GM23338 (cell line): ENCODE results near the gene SH3GL3. TPM values are rescaled to one million over a fixed set of nuclear protein-coding genes. Genes with fewer than 3 reads are reported as not detected.

Experiments used
- ATAC-seq: fragments of 200-7000 bp; cut with Tn5 transposase; 3 replicates; pipeline ENCODE4 v1.9.1; 2020
- DNase-seq: peaks from one replicate; pipeline ENCODE4 v3.0.0-alpha.2; 2015; ENCODE audit warnings: low spot score
- H2AFZ ChIP-seq: fragments of 200-600 bp; sonication (generic); 2 replicates; pipeline ENCODE4 v1.8.0; 2016; ENCODE audit warnings: antibody characterized with exemption, mild to moderate bottlenecking, moderate library complexity
- H3F3A ChIP-seq: fragments of 200-600 bp; sonication (generic); replicated peaks from 2 replicates; pipeline ENCODE4 v1.8.0; 2017; ENCODE audit warnings: antibody characterized with exemption, mixed run types, low read depth
- H3K27ac ChIP-seq: fragments of 200-600 bp; sonication (generic); 2 replicates; pipeline ENCODE4 v1.6.1; 2016; ENCODE audit warnings: low read depth
- H3K27me3 ChIP-seq: fragments of 200-600 bp; sonication (generic); 2 replicates; pipeline ENCODE4 v1.8.0; 2016; ENCODE audit warnings: mild to moderate bottlenecking, mixed run types, moderate library complexity; ENCODE audit not compliant: insufficient read depth
- H3K36me3 ChIP-seq: fragments of 200-600 bp; sonication (generic); 2 replicates; pipeline ENCODE4 v1.8.0; 2016; ENCODE audit warnings: mild to moderate bottlenecking; ENCODE audit not compliant: insufficient read depth
- H3K4me1 ChIP-seq: fragments of 200-600 bp; sonication (generic); 2 replicates; pipeline ENCODE4 v1.8.0; 2016; ENCODE audit warnings: mild to moderate bottlenecking, moderate library complexity; ENCODE audit not compliant: insufficient read depth
- H3K4me2 ChIP-seq: fragments of 200-600 bp; sonication (generic); 2 replicates; pipeline ENCODE4 v1.7.1; 2017; ENCODE audit warnings: mixed run types
- H3K4me3 ChIP-seq: fragments of 200-600 bp; sonication (generic); 2 replicates; pipeline ENCODE4 v1.6.1; 2016; ENCODE audit warnings: mixed run types
- H3K79me2 ChIP-seq: fragments of 200-600 bp; sonication (generic); replicated peaks from 2 replicates; pipeline ENCODE4 v1.8.0; 2017; ENCODE audit warnings: mild to moderate bottlenecking; ENCODE audit not compliant: insufficient read depth
- H3K9me2 ChIP-seq: fragments of 200-600 bp; sonication (generic); 2 replicates; pipeline ENCODE4 v1.8.0; 2017; ENCODE audit not compliant: insufficient read depth
- H4K20me1 ChIP-seq: fragments of 200-600 bp; sonication (generic); replicated peaks from 2 replicates; pipeline ENCODE4 v1.8.0; 2017; ENCODE audit warnings: mild to moderate bottlenecking; ENCODE audit not compliant: insufficient read depth
- H3K27ac Mint-ChIP-seq: 2 replicates; pipeline ENCODE4 v1.8.0; 2020; ENCODE audit warnings: inconsistent platforms, mild to moderate bottlenecking, moderate library complexity, mixed read lengths
- H3K27me3 Mint-ChIP-seq: 3 replicates; pipeline ENCODE4 v1.8.0; 2022; ENCODE audit warnings: low read depth, mild to moderate bottlenecking, moderate library complexity, mixed read lengths, inconsistent platforms; ENCODE audit not compliant: insufficient read depth, poor library complexity
- H3K36me3 Mint-ChIP-seq: 3 replicates; pipeline ENCODE4 v1.8.0; 2021; ENCODE audit warnings: low read depth, mild to moderate bottlenecking, inconsistent platforms, moderate library complexity, mixed read lengths
- H3K4me1 Mint-ChIP-seq: 3 replicates; pipeline ENCODE4 v1.8.0; 2020; ENCODE audit warnings: mild to moderate bottlenecking, inconsistent platforms, mixed read lengths
- H3K4me3 Mint-ChIP-seq: 3 replicates; pipeline ENCODE4 v1.8.0; 2021; ENCODE audit warnings: moderate library complexity, mild to moderate bottlenecking, inconsistent platforms, mixed read lengths
- H3K9me3 Mint-ChIP-seq: 3 replicates; pipeline ENCODE4 v1.8.0; 2020; ENCODE audit warnings: moderate library complexity, mild to moderate bottlenecking, inconsistent platforms, mixed read lengths
- CREB1 ChIP-seq: fragments of 250-450 bp; sonication (Bioruptor Pico); IDR thresholded peaks from 2 replicates; pipeline ENCODE4 v1.5.0; 2020; ENCODE audit warnings: low read depth, mild to moderate bottlenecking, moderate library complexity
- EZH2 ChIP-seq: fragments of 200-600 bp; sonication (generic); IDR thresholded peaks from one replicate; pipeline ENCODE4 v1.8.0; 2017; ENCODE audit warnings: antibody characterized with exemption, mild to moderate bottlenecking, low read depth; ENCODE audit not compliant: unreplicated experiment
- EZH2phosphoT487 ChIP-seq: fragments of 200-600 bp; sonication (generic); IDR thresholded peaks from one replicate; pipeline ENCODE4 v1.8.1; 2018; ENCODE audit warnings: antibody characterized with exemption; ENCODE audit not compliant: unreplicated experiment
- NANOG ChIP-seq: IDR thresholded peaks from 2 replicates; pipeline ENCODE4 v1.6.1; 2016; ENCODE audit warnings: antibody characterized with exemption, borderline replicate concordance
- REST ChIP-seq: IDR thresholded peaks from one replicate; pipeline ENCODE4 v1.6.1; 2018; ENCODE audit warnings: antibody characterized with exemption; ENCODE audit not compliant: unreplicated experiment
- STAT1 ChIP-seq: IDR thresholded peaks from one replicate; pipeline ENCODE4 v1.6.1; 2016; ENCODE audit warnings: antibody characterized with exemption; ENCODE audit not compliant: unreplicated experiment
- ZNF114 ChIP-seq: fragments of 250-450 bp; sonication (Bioruptor Pico); IDR thresholded peaks from 2 replicates; pipeline ENCODE4 v1.5.0; 2020; ENCODE audit warnings: mild to moderate bottlenecking, moderate library complexity
- ZNF331 ChIP-seq: fragments of 250-450 bp; sonication (Bioruptor Pico); IDR thresholded peaks from 2 replicates; pipeline ENCODE4 v1.5.0; 2020; ENCODE audit warnings: low read depth, mild to moderate bottlenecking, moderate library complexity
- ZNF462 ChIP-seq: fragments of 250-450 bp; sonication (Bioruptor Pico); IDR thresholded peaks from 2 replicates; pipeline ENCODE4 v1.5.0; 2020; ENCODE audit warnings: mild to moderate bottlenecking, moderate library complexity
- polyA plus RNA-seq: library from polyadenylated mRNA; unstranded; fragments of >200 nt; fragmentation: Nextera tagmentation; extraction: Ambion mirVana; gene quantifications from 2 replicates; pipeline ENCODE4 v1.2.1, GENCODE V29; 2016
- total RNA-seq: library from RNA; depleted of rRNA; stranded (reverse); fragments of >200 nt; shearing (Covaris generic); gene quantifications from 2 replicates; pipeline ENCODE4 v1.2.3, GENCODE V29; 2014

SH3GL3 gene
- total and polyA plus RNA-seq, 2 experiments from 2014 or later, result 15.9 to 21.1 TPM

GRCh38 chr15:83654379-83655236 lies 207.5 kb downstream of the SH3GL3 start:
- H3K9me2 ChIP-seq, result 0 out of 2 replicates have a peak, but pooled peaks cover 7% of the 10 kb centered on the region
- H4K20me1 ChIP-seq, result no peaks in the 10 kb centered on the region
- Mint-ChIP-seq H3K4me1 (peaks cover 19% of the 10 kb centered on the region), H3K9me3 (no peaks in the 10 kb centered on the region), H3K4me3 (peak overlapping the region; percentile 71), H3K27me3 (peaks cover 39% of the 10 kb centered on the region), H3K36me3 (no peaks in the 10 kb centered on the region; the same call in 2 of the 3 replicates), H3K27ac (no peak overlapping the region)
- peak overlapping the region; percentile 88 for H3K4me2 ChIP-seq
- H3K4me3 ChIP-seq, result peak overlapping the region; percentile 70
- peak overlapping the region; percentile 97 for H2AFZ ChIP-seq
- 0 out of 2 replicates have a peak, but pooled peaks cover 4% of the 10 kb centered on the region for H3F3A ChIP-seq
- H3K4me1 ChIP-seq, result peaks cover 4% of the 10 kb centered on the region; the same call in 1 of the 2 replicates
- H3K79me2 ChIP-seq, result no peaks in the 10 kb centered on the region
- ATAC-seq (peak; percentile 69), DNase-seq (peak; percentile 71)
- TF ChIP-seq CREB1, result no peak
- peak; percentile 42 for TF ChIP-seq EZH2
- H3K36me3 ChIP-seq, result no peaks in the 10 kb centered on the region; the same call in 1 of the 2 replicates
- H3K27ac ChIP-seq, result no peak overlapping the region
- peaks cover 48% of the 10 kb centered on the region for H3K27me3 ChIP-seq

- Histone ChIP-seq H3K4me3 (peak overlapping the region; percentile 70), H3K36me3 (no peaks in the 10 kb centered on the region; the same call in 1 of the 2 replicates), H3K4me1 (peaks cover 4% of the 10 kb centered on the region; the same call in 1 of the 2 replicates), H3K27ac (no peak overlapping the region), H3K4me2 (peak overlapping the region; percentile 88), H4K20me1 (no peaks in the 10 kb centered on the region), H3K27me3 (peaks cover 48% of the 10 kb centered on the region), H3F3A (0 out of 2 replicates have a peak, but pooled peaks cover 4% of the 10 kb centered on the region), H3K79me2 (no peaks in the 10 kb centered on the region), H3K9me2 (0 out of 2 replicates have a peak, but pooled peaks cover 7% of the 10 kb centered on the region), H2AFZ (peak overlapping the region; percentile 97; the same call in 1 of the 2 replicates)
- no peak for DNase-seq
- Mint-ChIP-seq H3K27me3 (peaks cover 39% of the 10 kb centered on the region), H3K4me3 (peak overlapping the region; percentile 71), H3K4me1 (peaks cover 16% of the 10 kb centered on the region), H3K36me3 (no peaks in the 10 kb centered on the region; the same call in 2 of the 3 replicates), H3K27ac (no peak overlapping the region), H3K9me3 (no peaks in the 10 kb centered on the region)
- ATAC-seq, result no peak
- TF ChIP-seq ZNF114 (CRISPR knock-in tag), result no peak
- no peak for TF ChIP-seq EZH2phosphoT487
- no peak for TF ChIP-seq ZNF331 (CRISPR knock-in tag)
- no peak for TF ChIP-seq NANOG
- TF ChIP-seq CREB1, result no peak
- TF ChIP-seq ZNF462, result no peak
- no peak for TF ChIP-seq STAT1
- TF ChIP-seq REST, result no peak
Measured at GRCh38 chr15:83655237-83655616, 208.1 kb downstream of the SH3GL3 start.
